Inflammatory macrophage (primary cell): ENCODE results near the gene MGST1.
A peak's percentile ranks its signal among the peaks of the same experiment; 100 is the strongest.
"Not testable (repeated sequence)": the region's sequence is repeated elsewhere in the genome, so short reads cannot be mapped to it uniquely, and the experiment has no call there.

ENCODE experiments used
- DNase-seq, 2 donors: peaks; one replicate each; pipeline ENCODE4 v3.0.0-alpha.2; 2020 to 2022

The MGST1 gene

DNA sequence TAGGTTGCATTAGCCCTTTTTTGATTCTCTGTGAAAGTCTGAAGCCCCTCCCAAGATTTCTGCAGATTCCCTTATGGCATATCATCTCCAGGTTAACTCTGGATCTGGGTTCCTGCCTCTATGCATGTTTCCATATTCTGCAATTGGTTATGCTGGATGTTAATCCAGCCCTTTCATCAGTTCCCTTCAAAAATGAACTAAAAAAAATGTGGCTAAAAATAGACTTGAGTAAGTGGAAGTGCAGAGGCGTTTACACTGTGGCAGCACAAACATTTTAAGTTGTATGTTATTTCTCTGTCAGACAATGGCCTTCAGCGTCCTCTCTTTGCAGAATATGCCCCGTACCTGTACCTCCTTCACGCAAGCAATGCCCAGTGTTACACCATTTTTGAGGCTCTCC lies 11.4 kb downstream of the MGST1 start:
- DNase-seq, result peak; percentile 66 to 70

DNA sequence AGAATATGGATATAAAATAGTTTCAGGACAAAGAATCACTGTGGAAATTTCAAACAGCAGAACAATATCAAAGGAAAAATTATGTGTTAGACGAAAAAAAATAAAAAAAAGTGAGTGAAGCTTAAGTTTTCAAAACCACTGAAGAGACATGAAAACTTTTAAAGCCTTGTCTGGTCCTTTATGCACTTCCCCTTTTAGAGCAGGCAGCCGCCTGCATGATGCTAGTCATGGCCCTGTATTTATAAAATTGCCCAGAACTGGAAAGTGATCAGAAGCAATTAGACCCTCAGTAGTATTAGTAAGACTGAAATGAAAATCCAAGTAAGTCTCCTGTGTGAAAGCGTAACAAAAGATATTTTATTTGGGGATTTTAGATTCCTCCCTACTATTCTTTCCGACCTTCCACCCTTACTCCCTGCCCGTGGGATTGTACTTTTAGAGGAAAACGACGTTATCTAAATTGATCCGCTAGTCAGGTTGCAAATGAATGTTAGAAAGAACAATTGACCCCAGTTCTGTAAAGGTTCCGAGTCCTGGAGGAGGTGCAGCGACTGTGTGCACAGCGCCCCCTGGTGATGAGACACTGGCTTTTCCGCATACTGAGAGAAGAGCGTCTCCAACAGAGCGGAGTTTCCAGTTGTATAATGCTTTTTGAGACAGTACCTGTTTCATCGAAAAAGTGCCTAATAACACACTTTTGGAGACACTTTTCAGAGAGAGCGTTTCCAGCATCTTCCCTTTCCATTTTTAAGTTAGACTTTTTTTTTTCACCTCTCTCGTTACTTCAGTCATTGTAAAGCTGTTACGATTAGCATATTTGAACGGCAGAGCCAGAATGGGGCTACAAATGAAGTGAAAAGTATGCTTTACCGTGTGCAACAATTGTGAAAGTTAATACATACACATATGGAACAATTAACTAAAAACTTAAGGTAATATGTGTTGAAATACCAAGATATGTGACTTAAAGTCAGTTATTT lies 12.4 kb downstream of the MGST1 start:
- peak; percentile 60 to 77 for DNase-seq

DNA sequence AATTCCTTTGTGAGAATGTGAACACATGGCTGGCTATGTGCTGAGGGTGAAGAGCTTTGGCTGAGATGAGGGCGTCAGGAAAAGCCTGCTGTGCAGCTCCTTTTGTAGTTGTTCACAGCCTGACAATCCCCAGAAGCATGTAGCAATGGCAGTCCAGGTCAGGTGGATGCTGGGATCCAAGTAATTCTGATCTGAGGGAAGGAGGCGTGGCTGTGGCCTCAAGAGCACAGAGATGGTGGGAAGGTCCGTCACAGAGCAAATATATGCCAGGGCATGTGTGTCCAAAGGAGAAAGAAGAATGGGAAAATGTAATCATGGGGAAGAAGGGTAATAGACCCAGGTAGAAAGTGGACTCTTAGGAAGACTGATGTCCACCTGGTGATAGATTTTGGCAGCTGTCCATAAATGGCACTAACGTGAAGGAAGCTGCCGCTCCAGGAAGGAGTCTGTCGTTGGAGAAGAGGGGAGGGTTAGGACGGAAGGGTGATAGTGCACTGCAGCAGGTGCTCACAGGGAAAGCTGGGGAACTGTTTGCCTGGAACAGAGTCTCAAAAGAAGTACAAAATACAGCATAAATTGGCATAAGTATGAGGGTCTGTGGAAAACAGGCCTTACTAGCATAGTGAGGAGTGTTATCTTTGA lies 13.8 kb downstream of the MGST1 start:
- DNase-seq, result no peak

DNA sequence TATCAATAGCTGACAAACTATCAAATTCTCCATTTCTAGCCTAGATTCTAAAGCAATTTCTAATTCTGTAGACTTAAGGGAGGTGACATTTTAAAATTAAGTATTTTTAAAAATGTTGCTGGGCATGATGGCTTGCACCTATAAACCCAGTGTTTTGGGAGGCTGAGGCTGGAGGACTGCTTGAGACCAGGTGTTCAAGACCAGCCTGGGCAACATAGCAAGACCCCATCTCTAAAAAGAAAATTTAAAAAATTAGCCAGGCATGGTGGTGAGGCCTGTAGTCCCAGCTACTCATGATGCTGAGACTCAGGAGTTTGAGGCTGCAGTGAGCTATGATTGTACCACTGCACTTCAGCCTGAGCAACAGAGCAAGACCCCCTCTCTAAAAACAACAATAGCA lies 15.1 kb downstream of the MGST1 start:
- DNase-seq, result no peak

DNA sequence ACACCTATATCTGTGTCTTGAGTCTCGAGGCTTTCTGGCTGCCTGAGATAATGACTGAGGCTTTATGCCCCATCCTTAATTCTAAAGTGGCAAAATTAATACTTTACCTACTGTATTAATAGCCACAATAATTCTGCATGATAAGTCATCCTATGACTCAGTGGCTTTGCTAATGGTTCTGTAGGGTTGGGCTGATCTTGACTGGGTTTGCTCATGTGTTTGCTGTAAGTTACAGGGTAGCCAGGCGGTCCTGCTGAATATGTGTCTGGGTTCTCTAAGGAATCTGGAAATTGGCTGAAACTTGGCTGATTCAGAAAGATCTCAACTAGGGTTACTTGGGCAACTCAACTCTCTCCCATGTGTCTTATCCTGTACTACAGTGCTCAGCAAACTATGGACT lies 21.7 kb downstream of the MGST1 start:
- no peak for DNase-seq

DNA sequence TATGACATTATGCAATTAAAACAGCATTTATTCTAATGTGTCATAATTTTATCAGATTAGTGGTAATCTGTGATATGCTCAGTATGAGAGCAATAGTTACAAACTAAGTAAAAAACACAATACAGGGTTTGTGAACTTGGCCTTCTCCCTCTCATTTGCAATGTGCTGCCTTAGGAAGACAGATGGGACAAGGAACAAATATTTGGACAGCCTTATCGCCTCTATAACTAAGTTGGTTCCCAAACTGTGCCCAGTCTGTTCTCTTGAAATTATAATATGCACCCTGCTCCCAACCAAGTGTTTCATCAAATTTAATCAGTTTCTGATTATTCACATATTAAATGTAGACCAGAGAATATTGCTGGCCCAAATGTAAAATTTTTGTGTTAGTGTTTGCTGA lies 22.7 kb downstream of the MGST1 start:
- no peak for DNase-seq

DNA sequence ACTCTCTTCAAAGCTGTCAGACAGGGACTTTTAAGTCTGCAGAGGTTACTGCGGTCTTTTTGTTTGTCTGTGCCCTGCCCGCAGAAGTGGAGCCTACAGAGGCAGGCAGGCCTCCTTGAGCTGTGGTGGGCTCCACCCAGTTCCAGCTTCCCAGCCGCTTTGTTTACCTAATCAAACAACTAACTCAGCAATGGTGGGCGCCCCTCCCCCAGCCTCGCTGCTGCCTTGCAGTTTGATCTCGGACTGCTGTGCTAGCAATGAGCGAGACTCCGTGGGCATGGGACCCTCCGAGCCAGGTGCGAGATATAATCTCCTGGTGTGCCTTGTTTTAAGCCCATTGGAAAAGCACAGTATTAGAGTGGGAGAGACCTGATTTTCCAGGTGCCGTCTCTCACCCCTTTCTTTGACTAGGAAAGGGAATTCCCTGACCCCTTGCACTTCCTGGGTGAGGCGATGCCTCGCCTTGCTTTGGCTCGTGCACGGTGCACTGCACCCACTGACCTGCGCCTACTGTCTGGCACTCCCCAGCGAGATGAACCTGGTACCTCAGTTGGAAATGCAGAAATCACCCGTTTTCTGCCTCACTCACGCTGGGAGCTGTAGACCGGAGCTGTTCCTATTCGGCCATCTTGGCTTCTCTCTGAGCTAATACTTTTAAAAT lies 35.3 kb downstream of the MGST1 start:
- DNase-seq, result not testable (repeated sequence)

DNA sequence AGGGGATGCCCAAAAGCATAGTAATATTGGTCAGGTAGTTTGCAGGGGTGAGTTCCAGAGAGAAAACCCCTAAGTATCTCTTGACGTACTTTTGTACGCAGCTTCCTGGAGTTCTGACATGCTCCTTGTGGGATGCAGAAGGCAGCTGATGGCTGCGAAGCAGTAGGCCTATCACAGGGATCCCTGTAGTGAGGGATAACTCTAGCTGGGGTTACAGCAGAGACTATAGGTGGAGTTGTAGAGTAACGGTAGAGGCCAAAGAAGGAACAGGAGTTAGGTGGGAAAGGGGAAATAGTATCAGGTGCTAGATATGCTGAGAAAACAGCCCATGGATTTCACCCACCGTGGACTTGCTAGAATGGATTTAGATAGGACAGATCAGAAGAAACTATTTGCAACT lies 37.3 kb downstream of the MGST1 start:
- DNase-seq, result no peak

DNA sequence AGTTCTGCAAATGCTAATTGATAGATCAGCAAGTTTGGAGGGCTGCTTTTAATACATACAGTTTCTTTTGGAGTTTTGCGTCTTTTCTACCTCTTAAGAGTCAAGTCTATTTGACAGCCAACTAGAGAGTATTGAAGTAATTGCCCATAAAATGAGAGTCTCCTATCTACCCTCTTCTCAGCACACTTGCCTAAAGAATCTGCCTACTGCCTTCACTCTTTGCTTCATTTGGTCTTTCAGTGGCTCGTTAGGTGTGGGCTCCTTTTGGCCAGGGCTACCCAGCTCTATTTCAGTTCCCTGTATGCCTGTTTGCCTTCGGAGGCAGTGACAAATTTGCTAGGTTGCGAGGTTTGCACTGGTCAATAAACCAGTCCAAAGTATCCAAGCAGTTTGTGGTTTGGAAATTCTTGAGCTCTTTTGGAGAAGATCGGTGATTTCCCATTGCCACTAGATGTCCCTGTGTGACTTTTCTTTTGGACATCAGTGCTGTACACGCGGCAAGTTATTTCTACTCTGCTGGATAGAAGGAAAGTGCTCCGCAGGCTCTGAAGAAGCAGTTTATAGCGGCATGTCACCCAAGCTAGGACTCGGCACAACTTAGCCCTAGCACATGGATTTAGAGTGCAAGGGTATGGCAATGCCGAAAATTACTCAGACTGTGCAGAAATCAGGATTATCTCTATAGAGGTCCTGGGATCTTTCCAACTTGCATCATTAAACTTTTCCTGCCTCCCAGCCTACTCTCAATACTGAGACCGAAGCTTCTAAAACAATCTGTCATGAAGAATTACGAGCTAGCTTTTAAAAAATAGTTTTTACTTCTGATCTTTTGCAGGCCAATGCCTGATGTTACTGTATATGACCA lies 38.6 kb downstream of the MGST1 start:
- DNase-seq, result peak; percentile 35 to 53

DNA sequence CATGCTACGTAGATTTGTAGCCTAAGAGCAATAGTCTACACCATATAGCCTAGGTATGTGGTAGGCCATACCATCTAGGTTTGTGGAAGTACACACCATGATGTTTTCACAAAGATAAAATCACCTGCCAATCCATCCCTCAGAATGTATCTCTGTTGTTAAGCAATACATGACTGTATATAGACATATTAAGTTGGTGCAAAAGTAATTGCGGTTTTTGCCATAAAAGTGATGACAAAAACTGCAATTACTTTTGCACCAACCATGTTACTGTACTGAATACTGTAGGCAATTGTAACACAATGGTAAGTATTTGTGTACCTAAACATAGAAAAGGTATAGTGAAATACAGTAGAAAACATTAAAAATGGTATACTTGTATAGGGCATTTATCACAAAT lies 40.5 kb downstream of the MGST1 start:
- DNase-seq, result no peak

DNA sequence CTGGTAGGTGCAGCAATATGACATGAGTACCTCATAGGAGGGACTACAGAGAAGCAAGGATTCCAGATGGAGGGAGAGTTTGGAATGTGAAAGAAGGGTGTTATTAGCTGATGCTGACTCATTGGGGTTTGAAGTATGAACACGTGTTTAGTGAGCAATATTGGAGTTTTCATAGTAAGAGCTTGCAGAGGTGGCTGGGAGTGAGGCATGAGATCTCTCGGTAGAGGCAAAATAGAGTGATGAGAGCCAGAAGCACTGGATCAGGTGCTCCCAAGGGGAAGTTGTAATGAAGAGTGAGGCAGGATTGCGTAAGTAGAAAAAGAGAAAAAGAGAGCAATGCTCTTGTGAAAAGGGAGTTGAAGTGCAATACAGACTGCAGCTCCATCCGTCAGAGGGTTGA lies 42.1 kb downstream of the MGST1 start:
- peak; percentile 42 to 64 for DNase-seq

DNA sequence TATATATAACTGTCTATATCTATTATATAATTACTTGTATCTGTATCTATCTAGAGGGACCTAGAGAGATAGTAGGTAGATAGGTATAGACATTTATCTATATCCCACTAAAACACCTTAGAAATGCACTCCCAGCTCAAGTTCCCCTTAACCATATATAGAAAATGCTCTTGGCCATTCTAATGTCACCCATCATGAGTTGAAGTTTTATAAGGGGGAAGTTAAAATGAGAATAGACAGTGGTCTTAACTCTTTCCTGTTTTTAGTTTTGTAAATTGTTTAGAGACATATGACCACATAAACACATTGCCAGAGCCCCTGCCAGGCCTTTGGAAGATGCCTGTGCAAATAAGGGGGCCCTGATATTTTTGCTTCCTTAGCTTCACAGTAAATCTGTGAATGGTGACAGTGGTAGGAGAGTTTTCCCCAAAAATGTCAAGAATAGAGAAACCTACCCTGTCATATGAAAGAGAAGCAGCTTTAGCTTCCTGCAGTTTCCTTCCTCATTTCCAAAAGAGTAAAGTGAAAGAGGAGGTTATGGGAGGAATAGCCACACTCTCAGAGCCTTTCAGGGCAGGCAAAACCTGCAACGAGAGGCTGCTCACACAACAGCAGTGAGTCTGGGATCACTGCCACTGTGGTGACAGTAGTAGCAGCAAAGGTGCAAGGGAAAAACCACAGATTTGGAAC lies 45.5 kb downstream of the MGST1 start:
- DNase-seq, result peak; percentile 23 to 56

DNA sequence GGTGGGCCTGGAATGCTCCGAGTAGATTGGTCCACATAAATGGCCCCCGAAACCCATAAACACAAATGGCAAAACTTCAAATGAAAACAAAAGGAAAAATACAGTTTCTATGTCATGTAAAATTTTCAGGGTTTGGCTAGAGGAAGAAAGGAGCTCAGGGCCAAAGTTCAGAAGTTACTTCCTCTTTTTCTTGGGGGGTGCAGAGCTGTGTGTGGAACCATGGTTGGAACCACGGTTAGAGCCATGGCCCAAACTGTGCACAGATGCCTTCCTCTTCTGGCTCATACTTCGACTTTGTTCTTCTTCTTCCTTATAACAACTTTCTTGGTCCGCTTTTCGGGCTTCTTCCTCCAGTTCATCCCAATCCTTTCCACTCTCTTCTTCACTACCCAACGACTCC lies 51.7 kb downstream of the MGST1 start:
- DNase-seq, result peak; percentile 13 to 55

DNA sequence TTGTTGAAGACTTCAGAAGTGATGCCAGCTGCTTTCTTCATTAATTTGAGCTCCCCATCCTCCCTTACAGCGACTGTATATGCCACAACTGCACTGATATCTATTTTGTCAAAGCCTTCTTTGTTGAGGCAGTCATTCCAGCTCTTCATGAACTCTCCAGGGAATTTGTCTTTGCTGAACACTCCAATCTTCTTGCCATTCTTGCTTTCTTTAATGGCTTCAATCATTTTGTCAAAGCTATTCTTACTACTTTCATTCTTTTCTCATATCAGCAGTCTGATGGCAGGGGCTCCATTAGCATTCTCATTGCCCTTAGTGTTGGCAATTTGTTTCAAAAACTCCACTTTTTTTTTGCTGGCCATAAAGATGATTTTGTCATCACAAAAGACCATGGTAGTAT lies 54.4 kb downstream of the MGST1 start:
- DNase-seq, result not testable (repeated sequence)

DNA sequence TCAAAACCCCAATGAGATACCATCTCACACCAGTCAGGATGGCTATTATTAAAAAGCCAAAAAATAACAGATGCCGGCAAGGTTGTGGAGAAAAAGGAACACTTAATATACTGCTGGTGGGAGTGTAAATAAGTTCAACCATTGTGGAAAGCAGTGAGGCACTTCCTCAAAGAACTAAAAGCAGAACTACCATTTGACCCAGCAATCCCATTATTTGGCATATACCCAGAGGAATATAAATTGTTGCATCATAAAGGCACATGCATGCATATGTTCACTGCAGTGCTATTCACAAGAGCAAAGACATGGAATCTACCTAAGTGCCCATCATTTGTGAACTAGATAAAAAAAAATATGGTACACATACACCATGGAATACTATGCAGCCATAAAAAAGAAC lies 59.9 kb downstream of the MGST1 start:
- peak; percentile 78 to 95 for DNase-seq
